Ovary (tissue), 3 donors: Measurements from ENCODE around the gene SND1.

Experiments
- EP300 ChIP-seq: sonication (generic); formaldehyde crosslinking; IDR thresholded peaks from one replicate; pipeline ENCODE4 v1.6.1; 2017; ENCODE audit warnings: antibody characterized with exemption
- POLR2A ChIP-seq: fragments of 450-650 bp; IDR thresholded peaks from one replicate; pipeline ENCODE4 v1.6.1; 2017; ENCODE audit warnings: antibody characterized with exemption, mild to moderate bottlenecking, moderate library complexity
- TF ChIP-seq, protein P1 (sequence below), 3 donors: fragments of 450-650 bp in 2 of 3; fragments of 200-600 bp in 1 of 3; IDR thresholded peaks; one replicate each; pipeline versions ENCODE4 v1.5.1 to v1.8.0; 2016 to 2022; ENCODE audit warnings: antibody characterized with exemption in 3 of 3, mild to moderate bottlenecking in 1 of 3
- donor health status: DM: no; HTN: no; CAD: no.

GRCh38 chr7:128003787-128004186, 351.8 kb downstream of the SND1 start:
- TF ChIP-seq, protein P1, sequence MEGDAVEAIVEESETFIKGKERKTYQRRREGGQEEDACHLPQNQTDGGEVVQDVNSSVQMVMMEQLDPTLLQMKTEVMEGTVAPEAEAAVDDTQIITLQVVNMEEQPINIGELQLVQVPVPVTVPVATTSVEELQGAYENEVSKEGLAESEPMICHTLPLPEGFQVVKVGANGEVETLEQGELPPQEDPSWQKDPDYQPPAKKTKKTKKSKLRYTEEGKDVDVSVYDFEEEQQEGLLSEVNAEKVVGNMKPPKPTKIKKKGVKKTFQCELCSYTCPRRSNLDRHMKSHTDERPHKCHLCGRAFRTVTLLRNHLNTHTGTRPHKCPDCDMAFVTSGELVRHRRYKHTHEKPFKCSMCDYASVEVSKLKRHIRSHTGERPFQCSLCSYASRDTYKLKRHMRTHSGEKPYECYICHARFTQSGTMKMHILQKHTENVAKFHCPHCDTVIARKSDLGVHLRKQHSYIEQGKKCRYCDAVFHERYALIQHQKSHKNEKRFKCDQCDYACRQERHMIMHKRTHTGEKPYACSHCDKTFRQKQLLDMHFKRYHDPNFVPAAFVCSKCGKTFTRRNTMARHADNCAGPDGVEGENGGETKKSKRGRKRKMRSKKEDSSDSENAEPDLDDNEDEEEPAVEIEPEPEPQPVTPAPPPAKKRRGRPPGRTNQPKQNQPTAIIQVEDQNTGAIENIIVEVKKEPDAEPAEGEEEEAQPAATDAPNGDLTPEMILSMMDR (IDR thresholded peaks at IDR 0.05) = no peak
- TF ChIP-seq EP300 (no peak), POLR2A (no peak)
